ENCODE measurements around the gene STEAP3.

DNA sequence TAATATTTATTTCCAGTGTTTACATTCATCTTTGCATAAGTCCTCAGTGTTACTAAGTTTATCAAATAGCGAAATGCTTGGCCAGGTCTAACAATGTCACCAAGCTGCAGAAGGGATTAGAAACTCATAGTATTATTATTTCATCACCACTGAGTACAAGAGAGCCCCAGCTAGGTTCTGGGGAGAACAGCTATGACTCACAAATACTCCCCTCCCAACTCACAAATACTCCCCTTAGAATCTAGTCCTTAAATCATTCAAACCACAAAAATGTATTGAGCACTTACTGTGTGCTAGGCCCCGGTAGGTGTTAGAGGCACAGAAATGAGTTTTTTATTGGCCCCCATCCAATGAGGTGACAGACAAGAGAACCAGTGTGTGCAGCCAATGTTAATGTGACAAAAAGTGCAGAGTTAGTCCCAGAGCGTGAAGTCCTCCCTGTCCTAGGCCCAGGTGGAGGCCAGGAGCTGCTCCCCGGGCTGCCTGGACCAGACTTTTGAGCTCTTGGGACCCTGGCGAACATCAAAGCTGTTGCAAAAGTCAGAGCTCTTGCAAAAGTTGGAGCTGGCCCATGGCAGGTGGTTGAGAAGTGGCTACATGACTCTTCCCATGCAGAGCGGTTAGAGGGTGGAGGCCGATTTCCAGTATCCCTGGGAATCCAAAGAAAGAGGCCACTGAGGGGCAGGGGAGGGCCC is 9.8 kb downstream of the STEAP3 start:
- TF ChIP-seq CTCF (IDR thresholded peaks at IDR 0.05; ENCODE audit: low read length) = no peak
- TF ChIP-seq EZH2 (optimal IDR thresholded peaks at IDR 0.05; ENCODE audit: low read depth, low read length) = no peak
